Activated naive CD4-positive, alpha-beta T cell treated with anti-CD3 and anti-CD28 coated beads, Interleukin-2, amount 50 U/mL, for 16 hours (primary cell): Measurements from ENCODE around the gene KMT5C.
"Not testable (repeated sequence)": the region's sequence is repeated elsewhere in the genome, so short reads cannot be mapped to it uniquely, and the experiment has no call there.

Experiments used
- DNase-seq: peaks from one replicate; pipeline ENCODE4 v3.0.0-alpha.2; 2020

The KMT5C gene

DNA sequence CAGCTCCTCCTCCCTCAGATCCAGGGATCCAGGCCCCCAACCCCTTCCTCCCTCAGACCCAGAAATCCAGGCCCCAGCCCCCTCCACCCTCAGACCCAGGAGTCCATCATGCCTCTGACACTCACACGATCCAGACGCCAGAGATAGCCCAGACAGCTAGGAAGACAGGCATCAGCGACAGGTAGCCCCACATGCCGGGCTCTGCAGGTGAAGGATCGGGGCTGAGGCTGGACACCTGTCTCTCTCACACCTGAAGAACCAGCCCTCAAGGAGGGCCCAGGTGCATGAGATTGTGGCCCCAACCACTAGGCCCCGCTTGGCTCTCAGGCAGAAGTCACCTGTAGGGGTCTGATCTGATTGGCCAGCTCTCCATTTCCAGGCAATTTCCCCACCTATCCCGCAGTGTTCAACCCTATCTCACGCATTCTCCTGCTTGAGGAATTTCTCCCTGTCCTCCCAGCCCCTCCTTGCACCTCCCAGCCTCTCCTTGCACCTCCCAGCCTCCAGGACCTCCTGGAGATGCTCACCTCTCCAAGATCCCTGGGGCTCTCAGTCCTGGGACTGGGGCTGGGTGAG is 18.7 kb upstream of the KMT5C start:
- no peak for DNase-seq

DNA sequence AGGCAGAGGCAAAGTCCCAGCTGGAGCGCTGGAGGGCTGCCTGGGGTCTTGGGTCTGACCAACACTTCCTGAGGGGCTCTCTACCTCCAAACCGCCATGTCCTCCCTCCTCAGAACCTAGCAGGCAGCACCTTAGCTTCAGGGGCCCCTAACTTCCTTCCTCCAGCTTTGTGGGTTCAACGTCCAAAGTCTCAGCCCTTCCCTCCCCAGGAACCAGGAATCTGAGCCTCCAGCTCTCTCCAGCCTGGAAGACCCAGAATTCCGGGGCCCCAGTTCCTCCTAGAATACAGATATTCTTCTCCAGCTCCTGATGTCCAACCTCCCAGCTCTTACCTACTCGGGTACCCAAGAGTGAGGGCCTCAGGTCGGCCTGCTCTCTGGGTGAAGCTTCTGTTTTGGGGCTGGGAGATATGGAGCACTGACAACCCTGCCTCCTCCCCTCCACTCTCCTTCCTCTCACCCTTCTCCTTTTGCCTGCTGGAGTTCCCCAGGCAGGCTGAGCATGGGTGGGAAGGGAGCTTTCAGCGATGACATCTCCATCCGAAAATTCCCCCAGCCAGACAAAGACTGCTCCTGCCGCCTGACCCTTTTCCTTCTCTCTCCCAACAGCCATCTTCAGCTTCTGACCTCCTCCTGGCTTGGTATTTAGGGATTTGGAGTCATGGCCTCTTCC is 18.1 kb upstream of the KMT5C start:
- no peak for DNase-seq

DNA sequence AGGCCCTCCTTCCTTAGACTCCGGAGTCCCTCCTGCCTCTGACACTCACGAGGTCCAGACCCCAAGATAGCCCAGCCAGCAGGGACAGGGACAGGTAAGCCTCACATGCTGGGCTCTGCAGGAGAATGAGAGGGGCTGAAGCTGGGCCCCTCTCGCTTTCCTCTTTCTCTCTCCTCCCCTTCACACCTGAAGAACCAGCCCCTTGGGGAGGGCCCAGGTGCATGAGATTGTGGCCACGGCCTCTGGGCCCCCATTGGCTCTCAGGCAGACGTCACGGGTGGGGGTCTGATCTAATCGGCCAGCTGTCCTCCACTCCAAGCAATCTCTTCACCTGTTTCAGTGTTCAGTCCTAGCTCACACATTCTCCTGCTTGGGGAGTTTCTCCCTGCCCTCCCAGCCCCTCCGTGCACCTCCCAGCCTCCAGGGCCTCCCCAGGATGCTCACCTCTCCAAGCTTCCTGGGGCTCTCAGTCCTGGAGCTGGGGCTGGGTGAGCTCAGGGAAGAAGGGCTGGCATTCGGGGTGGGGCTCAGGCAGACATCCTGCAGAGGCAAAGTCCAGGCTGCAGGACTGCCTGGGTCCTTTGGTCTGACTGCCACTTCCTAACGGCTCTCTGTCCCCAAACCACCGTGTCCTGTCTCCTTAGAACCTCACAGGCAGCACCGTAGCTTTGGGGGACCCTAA is 17.3 kb upstream of the KMT5C start:
- no peak for DNase-seq

- DNase-seq: no peak
Observed at GRCh38 chr19:55324662-55325061, 15.0 kb upstream of the KMT5C start.

- DNase-seq: no peak
Observed at GRCh38 chr19:55325172-55325571, 14.5 kb upstream of the KMT5C start, which contains the start of gene TMEM150B. TMEM150B (minus strand) TSS chr19:55325341; CDS start chr19:55321036, 4,305 bp downstream.

- DNase-seq: not testable (repeated sequence)
Observed at GRCh38 chr19:55328774-55329318, 10.8 kb upstream of the KMT5C start.

DNA sequence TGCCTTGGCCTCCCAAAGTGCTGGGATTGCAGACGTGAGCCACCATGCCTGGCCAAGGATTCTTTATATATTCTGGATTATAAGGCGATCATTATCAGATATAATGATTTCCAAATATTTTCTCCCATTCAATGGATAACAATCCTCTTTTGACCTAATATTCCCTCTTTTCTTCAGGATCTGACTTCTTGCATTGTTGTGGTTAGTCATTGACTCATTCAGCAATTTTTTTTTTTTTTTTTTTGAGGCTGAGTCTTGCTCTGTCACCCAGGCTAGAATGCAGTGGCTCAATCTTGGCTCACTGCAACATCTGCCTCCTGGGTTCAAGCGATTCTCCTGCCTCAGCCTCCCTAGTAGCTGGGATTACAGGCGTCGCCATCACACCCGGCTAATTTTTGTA is 9.9 kb upstream of the KMT5C start:
- DNase-seq: not testable (repeated sequence)

DNA sequence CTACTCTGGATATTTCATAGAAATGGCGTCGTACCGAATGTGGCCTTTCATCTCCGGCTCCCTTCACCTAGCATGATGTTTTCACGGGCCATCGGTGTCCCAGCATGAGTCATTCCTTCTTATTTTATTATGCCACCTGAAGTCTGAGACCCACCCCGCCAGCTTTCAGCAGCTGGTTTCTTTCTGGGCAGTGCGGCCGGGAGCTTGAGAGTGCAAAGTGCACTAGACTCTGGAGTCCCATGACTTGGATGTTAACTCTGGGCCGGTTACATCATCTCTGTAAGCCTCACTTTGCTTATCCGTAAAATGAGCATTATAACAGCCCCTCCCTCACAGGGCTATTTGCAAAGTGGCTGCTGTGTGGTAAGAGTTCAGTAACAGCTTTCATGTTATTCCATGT is 5.8 kb upstream of the KMT5C start:
- DNase-seq: no peak

- DNase-seq: no peak
Observed at GRCh38 chr19:55336101-55336500, 3.6 kb upstream of the KMT5C start.

DNA sequence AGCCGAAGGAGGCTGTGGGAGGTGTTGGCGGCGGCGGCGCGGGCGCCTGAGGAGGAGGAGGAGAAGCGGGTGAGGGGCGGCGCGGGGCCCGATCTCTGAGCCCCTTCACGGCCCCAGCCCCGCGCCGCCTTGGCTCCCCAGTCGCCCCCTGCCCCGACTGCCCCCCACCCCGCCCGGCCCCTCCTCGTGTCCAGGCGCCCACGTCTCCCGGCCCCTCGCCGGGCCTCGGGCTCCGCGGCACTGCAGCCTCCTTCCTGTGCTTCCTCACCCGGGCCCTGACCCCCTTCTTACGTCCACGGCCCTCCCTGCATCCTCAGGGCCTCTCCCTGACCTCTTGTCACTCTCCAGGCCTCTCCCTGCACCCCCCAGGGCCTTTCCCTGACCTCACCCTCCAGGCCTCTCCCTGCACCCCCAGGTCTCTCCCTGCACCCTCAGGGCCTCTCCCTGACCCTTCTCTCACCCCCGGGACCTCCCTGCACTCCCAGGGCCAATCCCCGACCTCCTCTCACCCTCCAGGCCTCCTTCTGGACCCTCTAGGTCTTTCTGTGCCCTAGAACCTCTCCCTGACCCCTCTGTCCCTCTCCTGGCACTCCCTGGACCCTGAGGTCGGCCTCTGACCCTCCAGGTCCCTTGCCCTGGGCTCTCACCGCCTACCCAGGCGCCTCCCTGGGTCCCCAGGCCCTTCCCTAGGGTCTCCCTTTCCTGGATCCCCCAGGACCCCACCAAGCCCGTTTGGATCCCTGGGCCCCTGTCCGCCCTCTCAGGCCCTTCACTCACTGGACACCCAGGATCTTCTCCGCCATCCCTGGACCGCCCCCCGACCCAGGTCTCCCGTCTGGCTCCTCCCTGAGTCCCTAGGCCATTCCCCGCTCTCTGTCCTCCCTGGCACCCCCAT is 460 bp downstream of the KMT5C start:
- DNase-seq: no peak

GRCh38 chr19:55340784-55341147 is 1.1 kb downstream of the KMT5C start:
- DNase-seq: no peak

- DNase-seq: peak; percentile 59
Observed at GRCh38 chr19:55341171-55341588, 1.5 kb downstream of the KMT5C start.

DNA sequence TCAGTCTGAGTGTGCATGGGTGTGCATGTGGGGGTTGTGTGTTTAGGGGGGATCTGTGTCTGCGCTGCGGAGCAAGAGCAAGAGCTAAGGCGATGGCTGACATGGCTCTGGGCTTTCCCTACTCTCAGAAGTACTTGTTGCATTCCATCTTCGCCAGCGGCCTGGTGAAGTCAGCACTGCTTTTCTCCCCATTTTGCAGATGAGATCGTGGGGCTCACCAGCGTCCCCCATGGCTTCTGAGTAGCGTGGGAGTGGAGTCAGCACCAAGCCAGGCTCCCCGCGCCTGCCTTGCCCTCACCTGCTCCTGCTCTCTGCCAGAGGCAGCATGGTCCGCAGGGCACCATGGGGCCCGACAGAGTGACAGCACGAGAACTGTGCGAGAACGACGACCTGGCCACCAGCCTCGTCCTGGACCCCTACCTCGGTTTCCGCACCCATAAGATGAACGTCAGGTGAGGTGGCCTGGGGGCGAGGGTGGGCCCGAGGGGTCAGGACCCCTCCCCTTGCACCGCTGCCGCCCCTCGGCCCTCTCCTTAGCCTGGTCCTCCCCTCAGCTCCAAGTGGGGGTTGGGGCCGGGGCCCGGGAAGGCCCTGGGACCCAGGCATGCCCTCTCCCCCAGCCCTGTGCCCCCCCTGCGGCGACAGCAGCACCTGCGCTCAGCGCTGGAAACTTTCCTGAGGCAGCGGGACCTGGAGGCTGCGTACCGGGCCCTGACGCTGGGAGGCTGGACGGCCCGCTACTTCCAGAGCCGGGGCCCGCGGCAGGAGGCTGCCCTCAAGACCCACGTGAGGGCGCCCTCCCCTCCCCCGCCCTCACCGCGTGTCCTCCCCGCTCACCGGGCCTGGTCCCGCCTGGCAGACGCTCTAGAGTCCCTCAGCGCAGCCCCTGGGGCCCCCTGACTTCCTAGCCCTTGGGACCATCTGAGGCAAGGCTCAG is 2.2 kb downstream of the KMT5C start:
- no peak for DNase-seq

- no peak for DNase-seq
Observed at GRCh38 chr19:55344444-55344843, 4.8 kb downstream of the KMT5C start.

DNA sequence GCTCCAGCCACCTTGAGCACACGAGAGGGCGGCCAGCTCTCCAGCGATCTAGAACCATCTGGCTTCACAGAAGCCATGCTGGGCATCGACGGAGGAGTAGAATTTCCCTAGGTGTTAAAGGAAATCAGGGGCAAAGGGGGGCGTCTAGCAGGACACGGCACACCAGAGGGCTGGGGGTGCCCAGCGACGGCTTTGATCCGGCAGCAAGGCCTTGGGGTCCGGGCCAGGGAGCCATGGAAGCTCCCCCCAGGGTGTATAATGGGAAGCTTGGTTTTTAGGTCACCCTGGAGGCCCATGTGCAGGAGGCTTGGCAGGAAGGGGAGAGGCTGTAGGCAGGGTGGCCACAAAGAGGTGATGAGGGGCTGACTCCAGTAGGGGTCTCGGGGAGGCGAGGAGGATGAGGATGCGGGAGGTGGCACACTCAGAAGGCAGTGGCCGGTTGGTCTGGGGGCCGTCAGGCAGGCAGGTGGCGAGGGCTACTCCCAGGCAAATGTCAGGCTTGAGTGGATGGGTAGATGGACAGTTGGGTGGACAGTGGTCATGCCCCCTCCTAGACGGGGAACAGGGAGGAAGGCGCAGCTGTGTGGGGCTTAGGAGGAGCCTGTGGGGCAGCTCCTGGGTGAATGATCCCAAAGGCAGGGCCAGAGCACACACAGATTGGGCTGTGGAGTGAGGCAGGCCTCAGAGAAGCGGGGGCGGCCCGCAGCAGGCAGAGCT is 5.6 kb downstream of the KMT5C start:
- no peak for DNase-seq

GRCh38 chr19:55345818-55346724 is 6.4 kb downstream of the KMT5C start:
- no peak for DNase-seq

- no peak for DNase-seq
Observed at GRCh38 chr19:55346725-55347441, 7.2 kb downstream of the KMT5C start.

- no peak for DNase-seq
Observed at GRCh38 chr19:55347442-55348009, 7.8 kb downstream of the KMT5C start.
